Peyer's patch (tissue), 4 donors: ENCODE data around the gene CAMSAP3. TPM values are rescaled to one million over a fixed set of nuclear protein-coding genes. Genes with fewer than 3 reads are reported as not detected.
"Not testable (repeated sequence)": the region's sequence is repeated elsewhere in the genome, so short reads cannot be mapped to it uniquely, and the experiment has no call there.

Experiments used
- DNase-seq, 3 donors: peaks; one replicate each; pipeline ENCODE4 v3.0.0-alpha.2; 2017 to 2019
- H3K27ac ChIP-seq, 4 donors: fragments of 200-600 bp; sonication (generic); one replicate each; pipeline ENCODE4 v1.5.1; 2016 to 2019
- H3K27me3 ChIP-seq, 2 donors: fragments of 200-600 bp; sonication (generic); one replicate each; pipeline ENCODE4 v1.5.1; 2019
- H3K36me3 ChIP-seq, 3 donors: fragments of 200-600 bp; sonication (generic); one replicate each; pipeline ENCODE4 v1.5.1; 2016 to 2019
- H3K4me1 ChIP-seq, 4 donors: fragments of 200-600 bp; sonication (generic); one replicate each; pipeline ENCODE4 v1.5.1; 2016 to 2019
- H3K4me3 ChIP-seq, 4 donors: fragments of 200-600 bp; sonication (generic); 1 replicate in 3 of 4; 2 replicates in 1 of 4; pipeline ENCODE4 v1.5.1; 2016 to 2019; ENCODE audit warnings: mild to moderate bottlenecking in 1 of 4
- H3K9me3 ChIP-seq, 4 donors: fragments of 200-600 bp; sonication (generic); one replicate each; pipeline ENCODE4 v1.5.1; 2016 to 2019; ENCODE audit warnings: mild to moderate bottlenecking in 1 of 4
- CTCF ChIP-seq, 6 experiments: fragments of 450-650 bp in 4 of 6; fragments of 200-600 bp in 2 of 6; sonication (generic) in 1 of 6; IDR thresholded peaks; one replicate each; pipeline ENCODE4 v1.5.1; 2017 to 2019; ENCODE audit warnings: antibody characterized with exemption in 6 of 6, mild to moderate bottlenecking in 3 of 6, moderate library complexity in 1 of 6
- POLR2A ChIP-seq, 2 donors: fragments of 450-650 bp; IDR thresholded peaks; one replicate each; pipeline ENCODE4 v1.5.1; 2017; ENCODE audit warnings: antibody characterized with exemption in 2 of 2, mild to moderate bottlenecking in 2 of 2, moderate library complexity in 2 of 2
- total RNA-seq, 4 donors: library from RNA; depleted of rRNA; stranded (reverse); fragments of >200 nt; gene quantifications; one replicate each; pipeline ENCODE4 v1.1.0, GENCODE V29; 2016

CAMSAP3 gene
- total RNA-seq, 4 donors from 2014 or later = 24.8 to 71.7 (median 60.3) TPM

DNA sequence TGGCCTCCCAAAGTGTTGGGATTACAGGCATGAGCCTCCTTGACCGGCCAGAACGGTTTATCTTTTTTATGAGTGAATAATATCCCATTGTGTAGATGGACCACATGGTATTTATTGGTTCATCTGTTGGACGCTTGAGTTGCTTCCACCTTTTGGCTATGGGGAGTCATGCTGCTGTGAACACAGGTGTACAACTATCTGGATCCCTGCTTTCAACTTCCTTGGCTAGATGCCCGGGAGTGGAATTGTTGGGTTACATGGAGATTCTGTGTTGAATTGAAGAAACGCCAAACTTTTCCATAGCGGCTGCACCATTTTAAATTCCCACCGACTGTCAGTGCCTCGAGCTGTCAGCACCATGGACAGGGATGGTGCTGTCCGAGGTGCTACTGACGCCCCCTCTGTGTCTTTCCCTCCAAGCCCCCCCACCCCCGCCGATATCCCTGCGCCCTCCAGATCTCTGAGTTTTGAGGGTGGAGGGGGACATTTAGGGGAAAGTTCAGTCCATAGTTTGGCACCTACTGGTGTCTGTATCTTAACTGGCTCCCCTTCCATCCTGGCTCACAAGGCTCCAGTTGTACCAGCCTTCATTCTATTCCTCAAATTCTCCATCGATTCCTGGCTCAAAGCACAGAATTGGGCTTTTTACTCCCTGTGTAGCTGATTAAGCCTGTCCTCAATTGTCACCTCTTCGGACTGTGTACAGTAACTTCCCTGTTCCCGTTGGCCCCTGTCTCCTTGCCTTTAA lies 32.8 kb upstream of the CAMSAP3 start:
- Histone ChIP-seq H3K4me3 (no peak overlapping the region), H3K27ac (no peak overlapping the region), H3K27me3 (no peaks in the 10 kb centered on the region), H3K9me3 (no peaks in the 10 kb centered on the region), H3K4me1 (no peaks in the 10 kb centered on the region), H3K36me3 (peaks cover 0 to 36% (median 3%) of the 10 kb centered on the region in 3 donors)
- TF ChIP-seq CTCF (IDR thresholded peaks at IDR 0.05) (no peak), POLR2A (IDR thresholded peaks at IDR 0.05) (no peak)
- DNase-seq = no peak

DNA sequence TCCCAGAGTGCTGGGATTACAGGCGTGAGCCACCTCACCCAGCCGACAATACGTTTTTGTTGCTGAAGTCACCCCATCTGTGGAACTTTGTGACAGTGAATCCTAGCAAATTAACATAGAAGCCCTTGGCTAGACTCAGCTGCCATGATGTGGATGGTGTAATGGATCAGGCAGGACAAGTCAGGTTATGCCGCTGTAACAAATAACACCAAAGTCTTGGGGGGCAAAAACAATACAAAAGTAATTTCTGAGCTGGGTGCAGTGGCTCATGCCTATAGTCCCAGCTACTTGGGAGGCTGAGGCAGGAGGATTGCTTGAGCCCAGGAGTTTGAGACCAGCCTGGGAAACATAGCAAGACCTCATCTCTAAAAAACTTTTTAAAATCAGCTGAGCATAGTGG lies 30.8 kb upstream of the CAMSAP3 start:
- Histone ChIP-seq H3K36me3 (peaks cover 0 to 16% (median 0%) of the 10 kb centered on the region in 3 donors), H3K27ac (no peak overlapping the region), H3K9me3 (no peaks in the 10 kb centered on the region), H3K27me3 (no peaks in the 10 kb centered on the region), H3K4me1 (no peaks in the 10 kb centered on the region), H3K4me3 (no peak overlapping the region)
- no peak for DNase-seq
- TF ChIP-seq CTCF (IDR thresholded peaks at IDR 0.05) (no peak), POLR2A (IDR thresholded peaks at IDR 0.05) (no peak)

DNA sequence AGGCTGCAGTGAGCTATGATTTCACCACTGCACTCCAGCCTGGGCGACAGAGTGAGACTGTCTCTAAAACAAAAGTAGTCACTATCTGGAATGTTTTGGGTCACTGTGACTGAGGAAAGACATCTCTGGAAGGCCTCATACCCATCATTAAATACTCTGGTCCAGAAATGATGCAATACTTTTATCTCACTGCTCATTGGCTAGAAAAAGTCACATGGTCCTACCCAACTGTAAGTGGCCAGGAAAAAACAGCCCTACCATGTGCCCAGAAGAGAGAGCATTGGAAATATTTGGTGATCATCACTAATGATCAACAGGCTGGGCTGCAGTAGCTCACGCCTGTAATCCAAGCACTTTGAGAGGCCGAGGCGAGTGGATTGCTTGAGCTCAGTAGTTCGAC lies 30.3 kb upstream of the CAMSAP3 start:
- no peak overlapping the region for H3K27ac ChIP-seq
- H3K4me1 ChIP-seq = no peaks in the 10 kb centered on the region
- no peaks in the 10 kb centered on the region for H3K27me3 ChIP-seq
- no peak for TF ChIP-seq POLR2A (IDR thresholded peaks at IDR 0.05)
- TF ChIP-seq CTCF (IDR thresholded peaks at IDR 0.05) = no peak
- H3K4me3 ChIP-seq = no peak overlapping the region
- no peak for DNase-seq
- peaks cover 0 to 13% (median 0%) of the 10 kb centered on the region in 3 donors for H3K36me3 ChIP-seq
- H3K9me3 ChIP-seq = no peaks in the 10 kb centered on the region

GRCh38 chr19:7570761-7571160 lies 24.9 kb upstream of the CAMSAP3 start:
- Histone ChIP-seq H3K27me3 (no peaks in the 10 kb centered on the region), H3K27ac (no peak overlapping the region), H3K36me3 (no peaks in the 10 kb centered on the region), H3K4me3 (no peak overlapping the region), H3K9me3 (no peaks in the 10 kb centered on the region), H3K4me1 (no peaks in the 10 kb centered on the region)
- DNase-seq = no peak
- TF ChIP-seq POLR2A (IDR thresholded peaks at IDR 0.05) = no peak
- no peak for TF ChIP-seq CTCF (IDR thresholded peaks at IDR 0.05)

- Histone ChIP-seq H3K36me3 (no peaks in the 10 kb centered on the region), H3K4me1 (no peaks in the 10 kb centered on the region), H3K27me3 (no peaks in the 10 kb centered on the region), H3K9me3 (no peaks in the 10 kb centered on the region), H3K4me3 (no peak overlapping the region), H3K27ac (no peak overlapping the region)
- no peak for DNase-seq
- TF ChIP-seq CTCF (IDR thresholded peaks at IDR 0.05) = no peak
- TF ChIP-seq POLR2A (IDR thresholded peaks at IDR 0.05) = no peak
These were observed 20.1 kb upstream of the CAMSAP3 start for GRCh38 chr19:7575434-7576040.

GRCh38 chr19:7577422-7577821 lies 18.2 kb upstream of the CAMSAP3 start:
- H3K9me3 ChIP-seq, H3K4me1 ChIP-seq, DNase-seq, H3K4me3 ChIP-seq, H3K27me3 ChIP-seq, H3K27ac ChIP-seq, H3K36me3 ChIP-seq: not testable (repeated sequence)
